HL-60/S4 treated with retinoic acid at 250 ng/mL for 4 days and 3 days (cell line): Measurements from ENCODE around the gene GSTT2B.
"Not testable (repeated sequence)": the region's sequence is repeated elsewhere in the genome, so short reads cannot be mapped to it uniquely, and the experiment has no call there.

Experiments
- in situ Hi-C: fragments of 300-500 bp; cut with MboI; formaldehyde crosslinking; loops from 2 replicates; pipeline ENCODE4 v1.7.0; 2022; ENCODE audit warnings: low sequenced_read_pairs

GSTT2B gene

GRCh38 chr22:23951383-23951782 is 9.6 kb downstream of the GSTT2B start:
- in situ Hi-C loops = not testable (repeated sequence)

- in situ Hi-C loops = not testable (repeated sequence)
Observed at GRCh38 chr22:23949764-23950163, 11.2 kb downstream of the GSTT2B start.

- in situ Hi-C loops = not testable (repeated sequence)
Observed at GRCh38 chr22:23947391-23947790, 13.6 kb downstream of the GSTT2B start.

- in situ Hi-C loops = not testable (repeated sequence)
Observed at GRCh38 chr22:23940166-23940565, 20.8 kb downstream of the GSTT2B start.

- in situ Hi-C loops = loop anchor here (5.0 kb wide), 1 partner anchor 68 kb away; the partner anchor contains the start of gene GSTT4
Observed at GRCh38 chr22:23939017-23939357, 22.0 kb downstream of the GSTT2B start.

- in situ Hi-C loops = loop anchor here (5.0 kb wide), 1 partner anchor 69 kb away; the partner anchor contains the start of gene GSTT4
Observed at GRCh38 chr22:23938328-23939016, 22.5 kb downstream of the GSTT2B start.

- in situ Hi-C loops = no loop called here
Observed at GRCh38 chr22:23926561-23926960, 34.4 kb downstream of the GSTT2B start.

- in situ Hi-C loops = no loop called here
Observed at GRCh38 chr22:23925020-23925606, 35.9 kb downstream of the GSTT2B start.

GRCh38 chr22:23922921-23923320 is 38.1 kb downstream of the GSTT2B start:
- in situ Hi-C loops = no loop called here

GRCh38 chr22:23921586-23922201 is 39.3 kb downstream of the GSTT2B start:
- in situ Hi-C loops = not testable (repeated sequence)

- in situ Hi-C loops = not testable (repeated sequence)
Observed at GRCh38 chr22:23920267-23920611, 40.8 kb downstream of the GSTT2B start.

- in situ Hi-C loops = no loop called here
Observed at GRCh38 chr22:23915290-23915689, 45.7 kb downstream of the GSTT2B start.

GRCh38 chr22:23913661-23914353 is 47.2 kb downstream of the GSTT2B start:
- in situ Hi-C loops = no loop called here

- in situ Hi-C loops = no loop called here
Observed at GRCh38 chr22:23913306-23913660, 47.7 kb downstream of the GSTT2B start.

- in situ Hi-C loops = no loop called here
Observed at GRCh38 chr22:23912293-23912903, 48.6 kb downstream of the GSTT2B start.

- in situ Hi-C loops = no loop called here
Observed at GRCh38 chr22:23911318-23911980, 49.5 kb downstream of the GSTT2B start.

GRCh38 chr22:23910496-23911190 is 50.4 kb downstream of the GSTT2B start:
- in situ Hi-C loops = no loop called here

- in situ Hi-C loops = no loop called here
Observed at GRCh38 chr22:23909296-23909898, 51.6 kb downstream of the GSTT2B start.

GRCh38 chr22:23908587-23909205 is 52.3 kb downstream of the GSTT2B start:
- in situ Hi-C loops = no loop called here
